GM12878 (cell line): Measurements from ENCODE around the gene ALG2. TPM values are rescaled to one million over a fixed set of nuclear protein-coding genes. Genes with fewer than 3 reads are reported as not detected.

Experiments used
- DPF2 ChIP-seq: fragments of 450-650 bp; IDR thresholded peaks from 2 replicates; pipeline ENCODE4 v1.6.1; 2017; ENCODE audit warnings: mild to moderate bottlenecking
- EP300 ChIP-seq, 2 experiments: fragments of 150-350 bp in 1 of 2; IDR thresholded peaks; 2 replicates each; pipeline ENCODE4 v1.6.1; 2011 to 2012; ENCODE audit warnings: low read depth in 2 of 2, low read length in 2 of 2, borderline replicate concordance in 1 of 2, improper control_type of control experiment in 1 of 2, inconsistent platforms in 1 of 2; ENCODE audit not compliant: control insufficient read depth in 1 of 2
- EZH2 ChIP-seq: IDR thresholded peaks from 2 replicates; pipeline ENCODE4 v1.6.1; 2012; ENCODE audit warnings: low read depth, mild to moderate bottlenecking, control low read depth, inconsistent platforms, low read length, borderline replicate concordance; ENCODE audit not compliant: control insufficient read depth
- GATAD2B ChIP-seq: fragments of 450-650 bp; conservative IDR thresholded peaks from 2 replicates; pipeline ENCODE4 v1.6.1; 2017; ENCODE audit warnings: low read depth, mild to moderate bottlenecking, moderate library complexity
- HDAC6 ChIP-seq: fragments of 200-600 bp; sonication (generic); IDR thresholded peaks from one replicate; pipeline ENCODE4 v1.8.0; 2017; ENCODE audit warnings: antibody characterized with exemption; ENCODE audit not compliant: unreplicated experiment
- IKZF1 ChIP-seq: fragments of 450-650 bp; conservative IDR thresholded peaks from 2 replicates; pipeline ENCODE4 v1.6.1; 2017; ENCODE audit warnings: antibody characterized with exemption, mild to moderate bottlenecking
- IRF4 ChIP-seq: IDR thresholded peaks from 2 replicates; pipeline ENCODE4 v1.6.1; 2011; ENCODE audit warnings: low read depth, low read length
- MXI1 ChIP-seq: fragments of 150-350 bp; IDR thresholded peaks from 2 replicates; pipeline ENCODE4 v1.6.1; 2011; ENCODE audit warnings: low read depth, mild to moderate bottlenecking, inconsistent platforms, low read length, improper control_type of control experiment
- PML ChIP-seq: IDR thresholded peaks from 2 replicates; pipeline ENCODE4 v1.6.1; 2012; ENCODE audit warnings: low read length, inconsistent platforms
- SRF ChIP-seq, 2 experiments: IDR thresholded peaks; 2 replicates each; pipeline ENCODE4 v1.6.1; 2011; ENCODE audit warnings: low read depth in 2 of 2, low read length in 2 of 2, mild to moderate bottlenecking in 1 of 2, moderate library complexity in 1 of 2
- TCF12 ChIP-seq: IDR thresholded peaks from 2 replicates; pipeline ENCODE4 v1.6.1; 2011; ENCODE audit warnings: low read depth, mild to moderate bottlenecking, low read length
- ZBED1 ChIP-seq: IDR thresholded peaks from 2 replicates; pipeline ENCODE4 v1.6.1; 2016; ENCODE audit warnings: borderline replicate concordance
- ZNF274 ChIP-seq: IDR thresholded peaks from one replicate; pipeline ENCODE4 v1.8.0; 2011; ENCODE audit not compliant: insufficient read length, insufficient read depth
- ZZZ3 ChIP-seq: IDR thresholded peaks from 2 replicates; pipeline ENCODE4 v1.6.1; 2011; ENCODE audit warnings: low read depth; ENCODE audit not compliant: control insufficient read depth, insufficient read length
- polyA plus RNA-seq, 11 experiments: library from polyadenylated mRNA; depleted of rRNA in 4 of 11; unstranded in 6 of 11; stranded (reverse) in 5 of 11; fragments of >200 nt; fragmentation: Nextera tagmentation in 4 of 11; fragmentation: Illumina TruSeq in 1 of 11; extraction: Ambion mirVana in 4 of 11; extraction: Trizol in 1 of 11; gene quantifications; 1 replicate in 1 of 11; 2 replicates in 10 of 11; pipeline versions ENCODE4 v1.2.1 to v1.2.3, GENCODE V29; 2011 to 2016; ENCODE audit warnings: inconsistent platforms in 2 of 11, missing spikeins in 2 of 11, low read depth in 1 of 11
- total RNA-seq, 4 experiments: library from RNA; depleted of rRNA in 3 of 4; stranded (reverse); fragments of >200 nt in 3 of 4; fragmentation: Illumina TruSeq in 1 of 4; extraction: Trizol in 1 of 4; gene quantifications; 2 replicates each; pipeline versions ENCODE4 v1.2.1 to v1.2.3, GENCODE V29; 2013 to 2021
- TF ChIP-seq, protein P1 (sequence below): IDR thresholded peaks from 2 replicates; pipeline ENCODE4 v1.6.1; 2011; ENCODE audit warnings: mild to moderate bottlenecking, low read depth, low read length, moderate library complexity; ENCODE audit not compliant: insufficient replicate concordance
- TF ChIP-seq, protein P2 (sequence below): fragments of 450-650 bp; formaldehyde crosslinking; IDR thresholded peaks from 2 replicates; pipeline ENCODE4 v1.4.0; 2022; ENCODE audit warnings: mild to moderate bottlenecking, moderate library complexity
- TF ChIP-seq, protein P3 (sequence below): fragments of 450-650 bp; IDR thresholded peaks from 2 replicates; pipeline ENCODE4 v1.6.1; 2014; ENCODE audit warnings: mild to moderate bottlenecking
- TF ChIP-seq, protein P4 (sequence below): fragments of 450-650 bp; IDR thresholded peaks from 2 replicates; pipeline ENCODE4 v1.6.1; 2016; ENCODE audit warnings: mild to moderate bottlenecking
- TF ChIP-seq, protein P5 (sequence below): fragments of 450-650 bp; formaldehyde crosslinking; IDR thresholded peaks from 2 replicates; pipeline ENCODE4 v1.4.0; 2020; ENCODE audit warnings: mild to moderate bottlenecking, moderate library complexity

ALG2 gene
- total and polyA plus RNA-seq, 10 of the 15 experiments (the other 5 are each of a cell fraction or from before 2014, with no cell fraction given): 8.8 to 52.5 (median 38.6) TPM

DNA sequence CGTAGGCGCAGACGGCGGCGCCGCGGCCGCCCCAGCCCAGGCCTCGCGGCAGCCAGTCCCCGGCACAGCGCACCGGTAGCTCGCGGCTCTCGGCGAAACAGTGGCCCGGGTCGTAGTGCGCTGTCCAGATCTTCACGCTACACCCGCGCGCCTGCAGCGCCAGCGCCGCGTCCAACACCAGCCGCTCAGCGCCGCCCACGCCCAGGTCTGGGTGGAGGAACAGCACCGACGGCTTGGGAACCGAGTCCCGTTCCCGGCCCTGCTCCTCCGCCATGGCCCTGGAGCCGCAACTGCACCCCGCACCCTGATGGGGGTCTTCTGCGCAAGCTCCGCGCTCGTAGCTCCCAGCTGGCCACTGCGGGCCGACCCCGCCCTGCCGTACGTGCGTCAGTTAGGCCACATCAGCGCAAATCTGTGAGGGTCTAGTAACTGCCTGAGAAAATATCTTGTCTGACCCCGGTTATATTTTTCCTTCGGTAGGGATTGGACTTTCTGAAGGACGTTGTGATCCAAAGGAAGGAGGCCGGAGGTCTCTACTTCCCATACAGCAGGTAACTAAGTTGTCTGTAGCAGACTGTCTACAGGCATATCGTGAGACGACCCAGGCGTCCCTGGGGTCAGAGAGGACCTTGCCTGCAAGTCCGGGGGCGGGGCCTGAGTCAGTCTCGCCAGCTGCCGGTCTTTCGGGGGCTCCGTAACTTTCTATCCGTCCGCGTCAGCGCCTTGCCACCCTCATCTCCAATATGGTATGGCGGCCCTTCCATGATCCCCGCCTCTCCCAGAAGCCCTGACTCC is at the start of gene ALG2, which contains the start of gene SEC61B (continued):
- TF ChIP-seq, protein P1, sequence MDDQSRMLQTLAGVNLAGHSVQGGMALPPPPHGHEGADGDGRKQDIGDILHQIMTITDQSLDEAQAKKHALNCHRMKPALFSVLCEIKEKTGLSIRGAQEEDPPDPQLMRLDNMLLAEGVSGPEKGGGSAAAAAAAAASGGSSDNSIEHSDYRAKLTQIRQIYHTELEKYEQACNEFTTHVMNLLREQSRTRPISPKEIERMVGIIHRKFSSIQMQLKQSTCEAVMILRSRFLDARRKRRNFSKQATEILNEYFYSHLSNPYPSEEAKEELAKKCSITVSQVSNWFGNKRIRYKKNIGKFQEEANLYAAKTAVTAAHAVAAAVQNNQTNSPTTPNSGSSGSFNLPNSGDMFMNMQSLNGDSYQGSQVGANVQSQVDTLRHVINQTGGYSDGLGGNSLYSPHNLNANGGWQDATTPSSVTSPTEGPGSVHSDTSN: peak; percentile 61
- TF ChIP-seq PML (peak; percentile 89), EP300 (IDR thresholded peaks at IDR 0.05; ENCODE audit: borderline replicate concordance in 1 of 2, control insufficient read depth in 1 of 2, low read depth in 2 of 2, low read length in 2 of 2) (peak in 1 of 2 experiments; percentile 51; a peak in 1 of 4 replicates), IKZF1 (peak; percentile 89), HDAC6 (no peak), DPF2 (peak; percentile 84), ZNF274 (no peak), IRF4 (no peak), ZZZ3 (no peak), EZH2 (no peak), MXI1 (peak; percentile 72; the same call in 1 of the 2 replicates), TCF12 (peak; percentile 89), SRF (IDR thresholded peaks at IDR 0.05; ENCODE audit: low read depth in 2 of 2, low read length in 2 of 2) (no peak), GATAD2B (0 out of 2 replicates have a peak, but pooled peaks have one; percentile 67), ZBED1 (no peak)
- TF ChIP-seq, protein P2, sequence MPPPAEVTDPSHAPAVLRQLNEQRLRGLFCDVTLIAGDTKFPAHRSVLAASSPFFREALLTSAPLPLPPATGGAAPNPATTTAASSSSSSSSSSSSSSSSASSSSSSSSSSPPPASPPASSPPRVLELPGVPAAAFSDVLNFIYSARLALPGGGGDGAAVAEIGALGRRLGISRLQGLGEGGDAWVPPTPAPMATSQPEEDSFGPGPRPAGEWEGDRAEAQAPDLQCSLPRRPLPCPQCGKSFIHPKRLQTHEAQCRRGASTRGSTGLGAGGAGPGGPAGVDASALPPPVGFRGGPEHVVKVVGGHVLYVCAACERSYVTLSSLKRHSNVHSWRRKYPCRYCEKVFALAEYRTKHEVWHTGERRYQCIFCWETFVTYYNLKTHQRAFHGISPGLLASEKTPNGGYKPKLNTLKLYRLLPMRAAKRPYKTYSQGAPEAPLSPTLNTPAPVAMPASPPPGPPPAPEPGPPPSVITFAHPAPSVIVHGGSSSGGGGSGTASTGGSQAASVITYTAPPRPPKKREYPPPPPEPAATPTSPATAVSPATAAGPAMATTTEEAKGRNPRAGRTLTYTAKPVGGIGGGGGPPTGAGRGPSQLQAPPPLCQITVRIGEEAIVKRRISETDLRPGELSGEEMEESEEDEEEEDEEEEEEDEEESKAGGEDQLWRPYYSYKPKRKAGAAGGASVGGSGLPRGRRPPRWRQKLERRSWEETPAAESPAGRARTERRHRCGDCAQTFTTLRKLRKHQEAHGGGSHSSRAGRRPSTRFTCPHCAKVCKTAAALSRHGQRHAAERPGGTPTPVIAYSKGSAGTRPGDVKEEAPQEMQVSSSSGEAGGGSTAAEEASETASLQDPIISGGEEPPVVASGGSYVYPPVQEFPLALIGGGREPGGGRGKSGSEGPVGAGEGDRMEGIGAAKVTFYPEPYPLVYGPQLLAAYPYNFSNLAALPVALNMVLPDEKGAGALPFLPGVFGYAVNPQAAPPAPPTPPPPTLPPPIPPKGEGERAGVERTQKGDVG: no peak
- TF ChIP-seq, protein P3, sequence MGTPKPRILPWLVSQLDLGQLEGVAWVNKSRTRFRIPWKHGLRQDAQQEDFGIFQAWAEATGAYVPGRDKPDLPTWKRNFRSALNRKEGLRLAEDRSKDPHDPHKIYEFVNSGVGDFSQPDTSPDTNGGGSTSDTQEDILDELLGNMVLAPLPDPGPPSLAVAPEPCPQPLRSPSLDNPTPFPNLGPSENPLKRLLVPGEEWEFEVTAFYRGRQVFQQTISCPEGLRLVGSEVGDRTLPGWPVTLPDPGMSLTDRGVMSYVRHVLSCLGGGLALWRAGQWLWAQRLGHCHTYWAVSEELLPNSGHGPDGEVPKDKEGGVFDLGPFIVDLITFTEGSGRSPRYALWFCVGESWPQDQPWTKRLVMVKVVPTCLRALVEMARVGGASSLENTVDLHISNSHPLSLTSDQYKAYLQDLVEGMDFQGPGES: no peak
- TF ChIP-seq, protein P4, sequence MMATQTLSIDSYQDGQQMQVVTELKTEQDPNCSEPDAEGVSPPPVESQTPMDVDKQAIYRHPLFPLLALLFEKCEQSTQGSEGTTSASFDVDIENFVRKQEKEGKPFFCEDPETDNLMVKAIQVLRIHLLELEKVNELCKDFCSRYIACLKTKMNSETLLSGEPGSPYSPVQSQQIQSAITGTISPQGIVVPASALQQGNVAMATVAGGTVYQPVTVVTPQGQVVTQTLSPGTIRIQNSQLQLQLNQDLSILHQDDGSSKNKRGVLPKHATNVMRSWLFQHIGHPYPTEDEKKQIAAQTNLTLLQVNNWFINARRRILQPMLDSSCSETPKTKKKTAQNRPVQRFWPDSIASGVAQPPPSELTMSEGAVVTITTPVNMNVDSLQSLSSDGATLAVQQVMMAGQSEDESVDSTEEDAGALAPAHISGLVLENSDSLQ: peak; percentile 79
- TF ChIP-seq, protein P5, sequence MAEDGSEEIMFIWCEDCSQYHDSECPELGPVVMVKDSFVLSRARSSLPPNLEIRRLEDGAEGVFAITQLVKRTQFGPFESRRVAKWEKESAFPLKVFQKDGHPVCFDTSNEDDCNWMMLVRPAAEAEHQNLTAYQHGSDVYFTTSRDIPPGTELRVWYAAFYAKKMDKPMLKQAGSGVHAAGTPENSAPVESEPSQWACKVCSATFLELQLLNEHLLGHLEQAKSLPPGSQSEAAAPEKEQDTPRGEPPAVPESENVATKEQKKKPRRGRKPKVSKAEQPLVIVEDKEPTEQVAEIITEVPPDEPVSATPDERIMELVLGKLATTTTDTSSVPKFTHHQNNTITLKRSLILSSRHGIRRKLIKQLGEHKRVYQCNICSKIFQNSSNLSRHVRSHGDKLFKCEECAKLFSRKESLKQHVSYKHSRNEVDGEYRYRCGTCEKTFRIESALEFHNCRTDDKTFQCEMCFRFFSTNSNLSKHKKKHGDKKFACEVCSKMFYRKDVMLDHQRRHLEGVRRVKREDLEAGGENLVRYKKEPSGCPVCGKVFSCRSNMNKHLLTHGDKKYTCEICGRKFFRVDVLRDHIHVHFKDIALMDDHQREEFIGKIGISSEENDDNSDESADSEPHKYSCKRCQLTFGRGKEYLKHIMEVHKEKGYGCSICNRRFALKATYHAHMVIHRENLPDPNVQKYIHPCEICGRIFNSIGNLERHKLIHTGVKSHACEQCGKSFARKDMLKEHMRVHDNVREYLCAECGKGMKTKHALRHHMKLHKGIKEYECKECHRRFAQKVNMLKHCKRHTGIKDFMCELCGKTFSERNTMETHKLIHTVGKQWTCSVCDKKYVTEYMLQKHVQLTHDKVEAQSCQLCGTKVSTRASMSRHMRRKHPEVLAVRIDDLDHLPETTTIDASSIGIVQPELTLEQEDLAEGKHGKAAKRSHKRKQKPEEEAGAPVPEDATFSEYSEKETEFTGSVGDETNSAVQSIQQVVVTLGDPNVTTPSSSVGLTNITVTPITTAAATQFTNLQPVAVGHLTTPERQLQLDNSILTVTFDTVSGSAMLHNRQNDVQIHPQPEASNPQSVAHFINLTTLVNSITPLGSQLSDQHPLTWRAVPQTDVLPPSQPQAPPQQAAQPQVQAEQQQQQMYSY: no peak
